Suprapubic skin (tissue), 3 donors: Measurements from ENCODE around the gene LMNTD1.

Experiments
- EP300 ChIP-seq: sonication (generic); formaldehyde crosslinking; IDR thresholded peaks from one replicate; pipeline ENCODE4 v1.6.1; 2017; ENCODE audit warnings: antibody characterized with exemption
- TF ChIP-seq, protein P1 (sequence below), 2 donors: fragments of 200-600 bp in 1 of 2; fragments of 450-650 bp in 1 of 2; sonication (generic) in 1 of 2; IDR thresholded peaks; one replicate each; pipeline ENCODE4 v1.5.1; 2016 to 2019; ENCODE audit warnings: antibody characterized with exemption in 2 of 2, mild to moderate bottlenecking in 1 of 2, moderate library complexity in 1 of 2

GRCh38 chr12:25578411-25579143 lies 25.5 kb upstream of the LMNTD1 start:
- no peak for TF ChIP-seq EP300
- TF ChIP-seq, protein P1, sequence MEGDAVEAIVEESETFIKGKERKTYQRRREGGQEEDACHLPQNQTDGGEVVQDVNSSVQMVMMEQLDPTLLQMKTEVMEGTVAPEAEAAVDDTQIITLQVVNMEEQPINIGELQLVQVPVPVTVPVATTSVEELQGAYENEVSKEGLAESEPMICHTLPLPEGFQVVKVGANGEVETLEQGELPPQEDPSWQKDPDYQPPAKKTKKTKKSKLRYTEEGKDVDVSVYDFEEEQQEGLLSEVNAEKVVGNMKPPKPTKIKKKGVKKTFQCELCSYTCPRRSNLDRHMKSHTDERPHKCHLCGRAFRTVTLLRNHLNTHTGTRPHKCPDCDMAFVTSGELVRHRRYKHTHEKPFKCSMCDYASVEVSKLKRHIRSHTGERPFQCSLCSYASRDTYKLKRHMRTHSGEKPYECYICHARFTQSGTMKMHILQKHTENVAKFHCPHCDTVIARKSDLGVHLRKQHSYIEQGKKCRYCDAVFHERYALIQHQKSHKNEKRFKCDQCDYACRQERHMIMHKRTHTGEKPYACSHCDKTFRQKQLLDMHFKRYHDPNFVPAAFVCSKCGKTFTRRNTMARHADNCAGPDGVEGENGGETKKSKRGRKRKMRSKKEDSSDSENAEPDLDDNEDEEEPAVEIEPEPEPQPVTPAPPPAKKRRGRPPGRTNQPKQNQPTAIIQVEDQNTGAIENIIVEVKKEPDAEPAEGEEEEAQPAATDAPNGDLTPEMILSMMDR (IDR thresholded peaks at IDR 0.05), result no peak
